K562 (cell line): Measurements from ENCODE around the gene ACOX2. TPM values are rescaled to one million over a fixed set of nuclear protein-coding genes. Genes with fewer than 3 reads are reported as not detected.

ENCODE experiments used
- HDAC2 ChIP-seq: fragments of 450-650 bp; IDR thresholded peaks from 2 replicates; pipeline ENCODE4 v1.6.1; 2016; ENCODE audit warnings: mild to moderate bottlenecking
- HDGF ChIP-seq: fragments of 450-650 bp; IDR thresholded peaks from 2 replicates; pipeline ENCODE4 v1.6.1; 2016
- PKNOX1 ChIP-seq: fragments of 450-650 bp; IDR thresholded peaks from 2 replicates; pipeline ENCODE4 v1.6.1; 2016
- PREB ChIP-seq: sonication (generic); formaldehyde crosslinking; IDR thresholded peaks from 2 replicates; pipeline ENCODE4 v1.8.1; 2023; ENCODE audit warnings: mild to moderate bottlenecking, missing genetic modification reagents
- RFX5 ChIP-seq: IDR thresholded peaks from 2 replicates; pipeline ENCODE4 v1.6.1; 2011; ENCODE audit warnings: low read depth, mild to moderate bottlenecking, improper control_type of control experiment, low read length
- ZBTB12 ChIP-seq: fragments of 250-450 bp; sonication (Bioruptor Pico); IDR thresholded peaks from 2 replicates; pipeline ENCODE4 v1.4.0; 2020
- ZBTB2 ChIP-seq: fragments of 450-650 bp; IDR thresholded peaks from 2 replicates; pipeline ENCODE4 v1.6.1; 2016; ENCODE audit warnings: antibody characterized with exemption
- ZBTB40 ChIP-seq, 2 experiments: fragments of 450-650 bp in 1 of 2; sonication (generic) in 1 of 2; formaldehyde crosslinking in 1 of 2; IDR thresholded peaks; 2 replicates each; pipeline versions ENCODE4 v1.7.1 to v1.9.0; 2016 to 2022; ENCODE audit warnings: inconsistent platforms in 1 of 2, mild to moderate bottlenecking in 1 of 2, missing genetic modification reagents in 1 of 2
- ZNF280B ChIP-seq: fragments of 250-450 bp; sonication (Bioruptor Pico); IDR thresholded peaks from 2 replicates; pipeline ENCODE4 v1.5.1; 2021; ENCODE audit warnings: mild to moderate bottlenecking
- ZNF589 ChIP-seq: fragments of 200-800 bp; sonication (Bioruptor generic); IDR thresholded peaks from 2 replicates; pipeline ENCODE4 v1.6.1; 2016; ENCODE audit warnings: low read depth, missing genetic modification characterization, missing compliant biosample characterization
- polyA plus RNA-seq, 8 experiments: library from polyadenylated mRNA; depleted of rRNA in 4 of 8; stranded (reverse) in 5 of 8; unstranded in 3 of 8; fragments of >200 nt; fragmentation: Nextera tagmentation in 2 of 8; fragmentation: Illumina TruSeq in 1 of 8; extraction: Ambion mirVana in 2 of 8; extraction: Trizol in 1 of 8; gene quantifications; 2 replicates each; pipeline versions ENCODE4 v1.2.1 to v1.2.3, GENCODE V29; 2011 to 2014; ENCODE audit warnings: inconsistent platforms in 1 of 8, missing spikeins in 1 of 8
- total RNA-seq, 7 experiments: library from RNA; depleted of rRNA in 6 of 7; stranded (reverse); fragments of >200 nt in 6 of 7; fragmentation: Illumina TruSeq in 2 of 7; extraction: Trizol in 2 of 7; gene quantifications; 2 replicates each; pipeline versions ENCODE4 v1.2.1 to v1.2.3, GENCODE V29; 2011 to 2021; ENCODE audit warnings: low replicate concordance in 1 of 7

ACOX2 gene
- total and polyA plus RNA-seq, 9 of the 15 experiments (the other 6 are each of a cell fraction or from before 2014, with no cell fraction given): 0.15 TPM; not detected in 8

GRCh38 chr3:58471025-58471887, 65.7 kb downstream of the ACOX2 start (continued):
- TF ChIP-seq PREB (CRISPR knock-in tag) (no peak), ZNF280B (CRISPR knock-in tag) (no peak), ZBTB40 (IDR thresholded peaks at IDR 0.05) (no peak), ZBTB40 (CRISPR knock-in tag; IDR thresholded peaks at IDR 0.05) (no peak), HDAC2 (peak; percentile 98), ZNF589 (CRISPR knock-in tag) (no peak), ZBTB2 (no peak), HDGF (no peak), PKNOX1 (peak; percentile 40), ZBTB12 (CRISPR knock-in tag) (no peak), RFX5 (no peak)
